Glutamatergic neuron (in vitro differentiated cells): Measurements from ENCODE around the gene SNX12. TPM values are rescaled to one million over a fixed set of nuclear protein-coding genes. Genes with fewer than 3 reads are reported as not detected.
A peak's percentile ranks its signal among the peaks of the same experiment; 100 is the strongest.
"Not testable (repeated sequence)": the region's sequence is repeated elsewhere in the genome, so short reads cannot be mapped to it uniquely, and the experiment has no call there.

Experiments used
- DNase-seq: peaks from one replicate; pipeline ENCODE4 v3.0.0; 2022
- H3K27ac Mint-ChIP-seq: one replicate; pipeline ENCODE4 v1.8.0; 2020; ENCODE audit warnings: mild to moderate bottlenecking, mixed read lengths, inconsistent platforms; ENCODE audit not compliant: unreplicated experiment
- H3K27me3 Mint-ChIP-seq: one replicate; pipeline ENCODE4 v1.8.0; 2020; ENCODE audit warnings: mild to moderate bottlenecking, moderate library complexity, mixed read lengths, inconsistent platforms; ENCODE audit not compliant: unreplicated experiment
- H3K36me3 Mint-ChIP-seq: one replicate; pipeline ENCODE4 v1.8.0; 2020; ENCODE audit warnings: mild to moderate bottlenecking, mixed read lengths, inconsistent platforms; ENCODE audit not compliant: unreplicated experiment
- H3K4me1 Mint-ChIP-seq: one replicate; pipeline ENCODE4 v1.8.0; 2020; ENCODE audit warnings: mild to moderate bottlenecking, low read depth, mixed read lengths, inconsistent platforms; ENCODE audit not compliant: unreplicated experiment
- H3K4me3 Mint-ChIP-seq: one replicate; pipeline ENCODE4 v1.8.0; 2020; ENCODE audit warnings: mild to moderate bottlenecking, mixed read lengths, inconsistent platforms; ENCODE audit not compliant: unreplicated experiment
- H3K9me3 Mint-ChIP-seq: one replicate; pipeline ENCODE4 v1.8.0; 2020; ENCODE audit warnings: mild to moderate bottlenecking, moderate library complexity, mixed read lengths, inconsistent platforms; ENCODE audit not compliant: unreplicated experiment
- CTCF ChIP-seq: fragments of 200-600 bp; sonication (generic); IDR thresholded peaks from one replicate; pipeline ENCODE4 v1.5.0; 2021; ENCODE audit not compliant: partially characterized antibody, unreplicated experiment
- total RNA-seq: library from RNA; stranded (reverse); fragmentation: NEBNext Ultra II Directional; extraction: Animal tissue kit (Norgen Biotek cat#: 25700); gene quantifications from one replicate; pipeline ENCODE4 v1.2.1, GENCODE V29; 2021; ENCODE audit not compliant: unreplicated experiment

Gene SNX12
- total RNA-seq, 1 donor from 2014 or later = 86.5 TPM

GRCh38 chrX:71057848-71058530 is 10.1 kb downstream of the SNX12 start:
- no peaks in the 10 kb centered on the region for H3K36me3 Mint-ChIP-seq
- H3K27me3 Mint-ChIP-seq = no peaks in the 10 kb centered on the region
- no peak overlapping the region for H3K27ac Mint-ChIP-seq
- DNase-seq = no peak
- H3K9me3 Mint-ChIP-seq = peaks cover 2% of the 10 kb centered on the region
- H3K4me1 Mint-ChIP-seq = peaks cover 4% of the 10 kb centered on the region
- TF ChIP-seq CTCF = no peak
- no peak overlapping the region for H3K4me3 Mint-ChIP-seq

- Mint-ChIP-seq H3K4me1 (peaks cover 4% of the 10 kb centered on the region), H3K27me3 (no peaks in the 10 kb centered on the region), H3K4me3 (no peak overlapping the region), H3K27ac (no peak overlapping the region), H3K36me3 (no peaks in the 10 kb centered on the region), H3K9me3 (peaks cover 2% of the 10 kb centered on the region)
- DNase-seq = no peak
- no peak for TF ChIP-seq CTCF
These were observed 11.3 kb downstream of the SNX12 start for GRCh38 chrX:71056867-71057266.

GRCh38 chrX:71053217-71053621 is 14.9 kb downstream of the SNX12 start:
- Mint-ChIP-seq H3K4me3 (peak overlapping the region; percentile 71), H3K4me1 (peaks cover 4% of the 10 kb centered on the region), H3K36me3 (no peaks in the 10 kb centered on the region), H3K27ac (no peak overlapping the region), H3K27me3 (no peaks in the 10 kb centered on the region), H3K9me3 (no peaks in the 10 kb centered on the region)
- no peak for TF ChIP-seq CTCF
- DNase-seq = peak; percentile 54

- TF ChIP-seq CTCF = no peak
- peaks cover 4% of the 10 kb centered on the region for H3K4me1 Mint-ChIP-seq
- H3K9me3 Mint-ChIP-seq = no peaks in the 10 kb centered on the region
- no peak overlapping the region for H3K27ac Mint-ChIP-seq
- H3K27me3 Mint-ChIP-seq = no peaks in the 10 kb centered on the region
- no peak overlapping the region for H3K4me3 Mint-ChIP-seq
- DNase-seq = no peak
- H3K36me3 Mint-ChIP-seq = no peaks in the 10 kb centered on the region
These were observed 15.4 kb downstream of the SNX12 start for GRCh38 chrX:71052721-71053120.

- not testable (repeated sequence) for H3K4me1 Mint-ChIP-seq, H3K9me3 Mint-ChIP-seq, H3K36me3 Mint-ChIP-seq, DNase-seq, H3K27ac Mint-ChIP-seq, H3K4me3 Mint-ChIP-seq, H3K27me3 Mint-ChIP-seq
These were observed 20.2 kb downstream of the SNX12 start for GRCh38 chrX:71047891-71048290.
